Smooth muscle cell (in vitro differentiated cells): ENCODE results near the gene TRMT61A. TPM values are rescaled to one million over a fixed set of nuclear protein-coding genes. Genes with fewer than 3 reads are reported as not detected.

ENCODE experiments used
- DNase-seq: peaks from one replicate; lab custom pipeline; 2025; ENCODE audit not compliant: unreplicated experiment; lab: John Stamatoyannopoulos, UW
- H2AFZ ChIP-seq: fragments of 200-600 bp; sonication (generic); 2 replicates; pipeline ENCODE4 v1.6.0; 2016; ENCODE audit warnings: antibody characterized with exemption, low read depth, mild to moderate bottlenecking
- H3F3A ChIP-seq: fragments of 200-600 bp; sonication (generic); 2 replicates; pipeline ENCODE4 v1.6.0; 2017; ENCODE audit warnings: antibody characterized with exemption, low read depth
- H3K27ac ChIP-seq: fragments of 200-600 bp; sonication (generic); 2 replicates; pipeline ENCODE4 v1.5.1; 2016; ENCODE audit warnings: low read depth, mild to moderate bottlenecking
- H3K27me3 ChIP-seq: fragments of 200-600 bp; sonication (generic); 2 replicates; pipeline ENCODE4 v1.6.1; 2016; ENCODE audit warnings: low read depth, mild to moderate bottlenecking
- H3K36me3 ChIP-seq: fragments of 200-600 bp; sonication (generic); 2 replicates; pipeline ENCODE4 v1.5.1; 2016; ENCODE audit warnings: low read depth
- H3K4me1 ChIP-seq: fragments of 200-600 bp; sonication (generic); 2 replicates; pipeline ENCODE4 v1.5.1; 2016; ENCODE audit warnings: low read depth
- H3K4me2 ChIP-seq: fragments of 200-600 bp; sonication (generic); 2 replicates; pipeline ENCODE4 v1.6.0; 2016; ENCODE audit warnings: mild to moderate bottlenecking
- H3K4me3 ChIP-seq: fragments of 200-600 bp; sonication (generic); 2 replicates; pipeline ENCODE4 v1.5.1; 2016; ENCODE audit warnings: mild to moderate bottlenecking
- H3K79me2 ChIP-seq: fragments of 200-600 bp; sonication (generic); 2 replicates; pipeline ENCODE4 v1.6.0; 2016; ENCODE audit warnings: low read depth, mild to moderate bottlenecking
- H3K9ac ChIP-seq: fragments of 200-600 bp; sonication (generic); 2 replicates; pipeline ENCODE4 v1.6.0; 2016; ENCODE audit warnings: low read depth
- H3K9me3 ChIP-seq: fragments of 200-600 bp; sonication (generic); replicated peaks from 2 replicates; pipeline ENCODE4 v1.5.1; 2016; ENCODE audit warnings: low read depth
- H4K20me1 ChIP-seq: fragments of 200-600 bp; sonication (generic); 2 replicates; pipeline ENCODE4 v1.6.0; 2016; ENCODE audit warnings: low read depth
- WGBS: methylation state at CpG from one replicate; pipeline ENCODE4 v1.1.7; 2016; ENCODE audit warnings: low lambda C conversion rate; 5-methylcytosine and 5-hydroxymethylcytosine counted together
- polyA plus RNA-seq: library from polyadenylated mRNA; unstranded; fragments of >200 nt; fragmentation: Nextera tagmentation; extraction: Ambion mirVana; gene quantifications from 2 replicates; pipeline ENCODE4 v1.2.1, GENCODE V29; 2016
- total RNA-seq: library from RNA; depleted of rRNA; stranded (reverse); fragments of >200 nt; gene quantifications from 2 replicates; pipeline ENCODE4 v1.2.3, GENCODE V29; 2014
- TF ChIP-seq, protein P1 (sequence below): fragments of 200-600 bp; sonication (generic); IDR thresholded peaks from 2 replicates; pipeline ENCODE4 v1.5.1; 2017; ENCODE audit warnings: borderline replicate concordance, mild to moderate bottlenecking, antibody characterized with exemption; ENCODE audit not compliant: insufficient read depth, poor library complexity, severe bottlenecking

Gene TRMT61A
- total and polyA plus RNA-seq, 2 experiments from 2014 or later: 3.7 to 6.7 TPM

DNA sequence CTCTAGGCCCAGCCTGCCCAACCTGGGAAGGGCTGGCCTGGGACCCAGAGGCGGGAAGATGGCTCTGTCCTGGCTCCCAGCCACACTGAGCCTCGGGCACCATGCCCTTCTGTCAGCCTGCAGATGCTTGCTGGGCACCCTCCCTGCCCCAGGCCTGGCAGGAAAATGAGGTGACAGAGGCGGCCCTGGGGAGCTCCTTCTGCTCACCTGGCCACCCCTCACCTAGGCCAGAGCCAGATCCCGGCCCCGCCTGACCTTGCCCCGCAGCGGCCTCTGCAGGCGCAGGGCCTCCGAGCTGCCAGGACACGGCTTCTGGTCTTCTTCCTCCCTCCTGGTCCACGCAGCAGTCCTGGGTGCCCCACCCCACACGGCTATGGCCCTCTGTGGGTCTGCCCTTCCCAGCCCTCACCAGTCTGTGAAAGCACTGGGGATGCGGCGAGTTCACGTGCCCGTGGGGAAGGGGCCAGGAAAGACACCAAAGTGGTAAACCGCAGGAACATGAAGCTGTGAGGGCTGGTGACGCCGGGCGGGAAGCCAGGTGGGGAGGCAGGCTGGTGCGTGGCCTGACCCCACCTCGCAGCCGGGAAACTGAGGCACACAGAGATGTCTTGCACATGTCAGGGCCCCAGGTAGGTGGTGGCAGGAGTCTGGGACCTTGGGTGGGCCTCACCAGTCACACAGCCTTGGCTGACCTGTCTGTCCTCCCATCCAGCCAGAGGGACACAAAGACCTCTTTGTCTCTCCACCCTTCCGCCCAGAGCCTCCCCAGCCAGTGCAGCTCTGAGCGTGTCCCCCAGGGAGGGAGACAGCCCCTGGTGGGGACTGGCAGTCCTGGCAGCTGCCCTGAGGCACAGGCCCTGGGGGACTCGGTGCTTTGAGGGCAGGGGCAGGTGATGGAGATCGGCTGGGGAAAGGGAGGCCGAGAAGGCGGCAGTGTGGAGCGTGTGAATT, 20.6 kb downstream of the TRMT61A start:
- Histone ChIP-seq H3K4me2 (no peak overlapping the region), H3K4me3 (no peak overlapping the region), H3K9me3 (no peaks in the 10 kb centered on the region), H3F3A (no peaks in the 10 kb centered on the region), H3K27ac (no peak overlapping the region), H3K79me2 (no peaks in the 10 kb centered on the region), H4K20me1 (peaks cover 36% of the 10 kb centered on the region), H3K4me1 (no peaks in the 10 kb centered on the region), H3K9ac (no peak overlapping the region), H3K27me3 (no peaks in the 10 kb centered on the region), H2AFZ (no peak overlapping the region), H3K36me3 (no peaks in the 10 kb centered on the region)
- DNase-seq: no peak
- 88% methylated on average over 29 of the region's 30 CpGs for WGBS
- TF ChIP-seq, protein P1, sequence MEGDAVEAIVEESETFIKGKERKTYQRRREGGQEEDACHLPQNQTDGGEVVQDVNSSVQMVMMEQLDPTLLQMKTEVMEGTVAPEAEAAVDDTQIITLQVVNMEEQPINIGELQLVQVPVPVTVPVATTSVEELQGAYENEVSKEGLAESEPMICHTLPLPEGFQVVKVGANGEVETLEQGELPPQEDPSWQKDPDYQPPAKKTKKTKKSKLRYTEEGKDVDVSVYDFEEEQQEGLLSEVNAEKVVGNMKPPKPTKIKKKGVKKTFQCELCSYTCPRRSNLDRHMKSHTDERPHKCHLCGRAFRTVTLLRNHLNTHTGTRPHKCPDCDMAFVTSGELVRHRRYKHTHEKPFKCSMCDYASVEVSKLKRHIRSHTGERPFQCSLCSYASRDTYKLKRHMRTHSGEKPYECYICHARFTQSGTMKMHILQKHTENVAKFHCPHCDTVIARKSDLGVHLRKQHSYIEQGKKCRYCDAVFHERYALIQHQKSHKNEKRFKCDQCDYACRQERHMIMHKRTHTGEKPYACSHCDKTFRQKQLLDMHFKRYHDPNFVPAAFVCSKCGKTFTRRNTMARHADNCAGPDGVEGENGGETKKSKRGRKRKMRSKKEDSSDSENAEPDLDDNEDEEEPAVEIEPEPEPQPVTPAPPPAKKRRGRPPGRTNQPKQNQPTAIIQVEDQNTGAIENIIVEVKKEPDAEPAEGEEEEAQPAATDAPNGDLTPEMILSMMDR: no peak

DNA sequence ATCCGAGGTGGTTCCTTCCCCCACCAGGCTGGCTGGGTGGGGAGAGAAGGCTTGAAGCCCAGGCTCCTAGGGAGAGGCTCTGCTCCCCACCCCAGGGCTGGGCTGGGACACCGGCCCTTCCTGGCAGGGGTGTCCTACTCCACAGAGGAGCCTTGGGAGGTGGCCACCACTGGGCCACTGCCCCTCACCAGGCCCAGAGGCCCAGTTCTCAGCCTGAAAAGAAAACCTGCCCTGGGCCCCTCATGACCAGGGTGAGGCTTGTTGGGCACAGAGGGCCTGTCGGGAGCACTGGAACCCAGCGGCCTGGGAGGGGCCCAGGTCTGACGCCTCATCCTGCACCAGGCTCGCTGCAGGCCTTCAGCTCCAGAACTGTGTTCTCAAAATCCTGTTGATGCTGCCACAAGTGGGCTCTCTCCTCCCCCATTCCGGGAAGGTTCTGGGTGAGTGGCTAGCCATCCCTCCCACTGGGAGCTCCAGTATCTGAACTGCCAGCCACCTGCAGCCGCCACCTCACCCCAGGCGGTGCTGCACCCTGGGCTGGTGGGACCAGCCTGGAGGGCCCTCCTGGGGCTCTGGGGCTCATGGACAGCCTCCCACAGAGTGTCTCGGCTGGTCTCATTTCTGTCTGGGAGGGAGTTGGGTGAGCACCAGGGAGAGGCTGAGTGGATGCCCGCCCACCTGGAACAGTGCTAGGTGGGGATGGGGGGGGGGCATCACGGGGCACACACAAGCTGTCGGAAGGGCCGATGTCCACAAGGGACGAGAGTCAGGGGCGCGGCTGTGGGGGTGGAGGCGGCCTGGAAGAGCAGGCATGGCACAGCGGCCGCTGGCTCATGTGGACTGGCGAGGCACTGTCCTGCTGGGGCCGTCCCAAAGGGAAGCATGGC, 21.7 kb downstream of the TRMT61A start:
- DNase-seq: no peak
- H3K79me2 ChIP-seq: no peaks in the 10 kb centered on the region
- H3F3A ChIP-seq: no peaks in the 10 kb centered on the region
- H3K36me3 ChIP-seq: no peaks in the 10 kb centered on the region
- H3K4me1 ChIP-seq: no peaks in the 10 kb centered on the region
- H3K27me3 ChIP-seq: no peaks in the 10 kb centered on the region
- H2AFZ ChIP-seq: no peak overlapping the region
- no peak overlapping the region for H3K9ac ChIP-seq
- no peak overlapping the region for H3K27ac ChIP-seq
- no peak overlapping the region for H3K4me3 ChIP-seq
- TF ChIP-seq, protein P1: no peak
- no peak overlapping the region for H3K4me2 ChIP-seq
- WGBS: 92% methylated on average over 11 of the region's 22 CpGs
- H4K20me1 ChIP-seq: peaks cover 46% of the 10 kb centered on the region
- no peaks in the 10 kb centered on the region for H3K9me3 ChIP-seq

DNA sequence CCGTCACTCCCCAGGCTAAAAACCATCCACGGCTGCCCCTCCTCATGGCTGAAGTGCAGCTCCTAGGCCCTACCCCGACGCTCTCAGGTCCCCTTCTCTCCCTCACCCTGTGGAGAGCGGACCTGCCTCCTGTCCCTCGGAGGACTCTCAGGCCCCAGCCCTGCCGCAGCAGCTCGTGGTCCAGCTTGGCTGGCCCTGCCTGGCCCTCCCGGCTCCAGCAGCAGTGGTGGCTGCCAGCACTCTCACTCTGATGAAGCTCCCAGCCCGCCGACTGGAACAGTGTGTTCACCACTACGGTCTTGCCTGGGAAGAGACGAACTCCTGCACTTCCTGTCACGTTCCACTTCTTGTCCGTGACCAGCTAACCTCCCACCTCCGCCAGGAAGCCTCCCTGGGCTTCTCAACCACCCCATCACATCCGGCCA, 22.4 kb downstream of the TRMT61A start:
- Histone ChIP-seq H3K9ac (no peak overlapping the region), H3K27me3 (no peaks in the 10 kb centered on the region), H3K4me1 (no peaks in the 10 kb centered on the region), H3K27ac (no peak overlapping the region), H3K36me3 (no peaks in the 10 kb centered on the region), H3F3A (no peaks in the 10 kb centered on the region), H2AFZ (no peak overlapping the region), H3K79me2 (no peaks in the 10 kb centered on the region), H3K4me2 (no peak overlapping the region), H4K20me1 (peaks cover 50% of the 10 kb centered on the region), H3K4me3 (no peak overlapping the region), H3K9me3 (no peaks in the 10 kb centered on the region)
- TF ChIP-seq, protein P1: no peak
- no peak for DNase-seq
- WGBS: 89% methylated on average over 17 of the region's 17 CpGs
